GF-D8 (cell line): Measurements from ENCODE around the gene PLA2G4B.

Experiments used
- DNase-seq: peaks from one replicate; lab custom pipeline; 2025; lab: John Stamatoyannopoulos, UW

The PLA2G4B gene

GRCh38 chr15:41806291-41807181, 32.1 kb upstream of the PLA2G4B start:
- DNase-seq = no peak

- no peak for DNase-seq
Observed at GRCh38 chr15:41809121-41809520, 29.5 kb upstream of the PLA2G4B start.

DNA sequence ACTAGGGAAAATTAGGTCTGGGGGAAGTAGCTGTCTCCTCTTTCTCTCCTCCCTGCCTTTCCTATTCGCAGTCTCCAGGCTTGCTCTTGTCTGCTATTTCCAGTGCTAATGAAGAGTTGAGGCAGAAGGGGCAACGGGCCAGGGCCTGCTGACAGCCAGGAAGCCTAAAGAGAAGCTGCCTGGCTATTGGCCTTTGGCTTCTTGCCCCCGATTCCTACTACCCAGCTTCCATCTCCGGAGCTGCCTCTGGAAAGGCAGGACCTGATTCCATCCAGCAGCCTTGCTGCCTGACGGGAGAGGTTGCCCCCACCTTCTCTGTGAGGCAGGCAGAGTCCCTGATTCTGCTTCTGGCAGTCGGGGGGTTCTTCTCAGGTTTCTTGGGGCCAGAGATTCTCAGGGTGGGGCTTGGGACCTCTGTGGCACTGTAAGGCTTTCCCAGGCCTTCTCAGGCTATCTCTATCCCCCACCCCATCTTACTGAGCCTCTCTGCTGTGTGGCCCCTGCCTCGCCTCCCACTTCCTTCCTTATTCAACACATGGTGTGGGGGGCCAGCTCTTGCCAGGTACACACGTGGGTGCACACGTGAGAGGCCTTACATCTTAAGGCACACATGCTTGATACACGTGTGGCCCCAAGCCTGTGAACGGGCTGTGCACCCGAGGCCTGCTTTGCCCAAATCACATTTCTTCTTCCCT, 29.0 kb upstream of the PLA2G4B start:
- DNase-seq = peak; percentile 28

GRCh38 chr15:41810651-41811431, 27.8 kb upstream of the PLA2G4B start:
- DNase-seq = no peak

GRCh38 chr15:41811432-41812195, 27.0 kb upstream of the PLA2G4B start:
- peak; percentile 31 for DNase-seq

GRCh38 chr15:41812820-41813375, 25.7 kb upstream of the PLA2G4B start:
- no peak for DNase-seq

- no peak for DNase-seq
Observed at GRCh38 chr15:41813426-41813825, 25.2 kb upstream of the PLA2G4B start.

GRCh38 chr15:41814534-41814933, 24.1 kb upstream of the PLA2G4B start:
- DNase-seq = no peak

- no peak for DNase-seq
Observed at GRCh38 chr15:41816788-41817187, 21.9 kb upstream of the PLA2G4B start.

- DNase-seq = no peak
Observed at GRCh38 chr15:41817327-41817726, 21.3 kb upstream of the PLA2G4B start.

DNA sequence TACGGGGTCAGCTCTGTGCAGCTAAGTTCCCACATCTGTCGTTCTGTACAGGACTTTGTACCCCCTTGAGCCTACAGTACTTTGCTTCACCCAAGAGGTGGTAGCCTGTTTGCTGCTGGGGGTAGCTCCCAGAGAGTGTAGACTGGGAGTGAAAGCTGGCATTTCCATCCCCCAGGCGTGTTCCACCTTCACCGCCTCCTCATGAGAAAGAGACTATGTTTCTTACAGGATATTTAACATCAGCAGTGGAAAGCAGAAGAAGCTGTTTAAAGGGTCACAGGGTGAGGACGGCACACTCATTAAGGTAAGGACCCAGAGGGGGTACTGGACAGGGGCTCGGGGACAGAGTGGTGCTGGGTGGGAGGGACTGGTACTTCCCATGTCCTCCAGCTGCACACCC, 20.9 kb upstream of the PLA2G4B start:
- DNase-seq = no peak

DNA sequence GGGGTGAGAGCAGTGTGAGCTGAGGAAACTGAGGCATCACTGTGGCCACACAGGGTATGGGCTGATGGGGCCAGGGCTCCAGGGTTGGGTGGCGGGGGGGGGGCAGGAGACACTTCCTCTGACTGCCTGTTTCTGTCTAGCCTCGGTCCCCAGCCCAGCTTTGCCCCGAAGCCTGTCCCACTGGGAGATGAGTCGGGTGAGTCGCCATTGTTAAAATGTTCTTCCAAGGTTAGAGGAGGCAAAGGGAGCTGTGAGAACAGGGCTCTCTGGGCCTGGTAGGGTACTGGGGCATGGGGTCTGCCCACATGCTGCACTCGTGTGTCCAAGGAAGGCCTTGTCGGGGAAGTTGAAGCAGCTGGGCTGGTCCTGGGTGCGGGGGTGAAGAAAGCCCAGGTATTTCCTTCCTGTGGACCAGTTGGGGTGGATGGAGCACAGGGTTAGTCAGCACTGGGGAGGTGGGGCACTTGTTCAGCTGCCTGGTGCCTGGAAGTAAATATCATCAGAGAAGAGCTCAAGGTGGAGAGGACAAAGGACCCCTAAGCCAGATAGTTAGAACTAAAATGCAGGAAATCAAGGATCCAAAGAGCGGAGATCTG, 19.1 kb upstream of the PLA2G4B start:
- DNase-seq = no peak

GRCh38 chr15:41820791-41821423, 17.7 kb upstream of the PLA2G4B start:
- DNase-seq = no peak

GRCh38 chr15:41821831-41822230, 16.8 kb upstream of the PLA2G4B start:
- DNase-seq = no peak

GRCh38 chr15:41822471-41822870, 16.2 kb upstream of the PLA2G4B start:
- no peak for DNase-seq

DNA sequence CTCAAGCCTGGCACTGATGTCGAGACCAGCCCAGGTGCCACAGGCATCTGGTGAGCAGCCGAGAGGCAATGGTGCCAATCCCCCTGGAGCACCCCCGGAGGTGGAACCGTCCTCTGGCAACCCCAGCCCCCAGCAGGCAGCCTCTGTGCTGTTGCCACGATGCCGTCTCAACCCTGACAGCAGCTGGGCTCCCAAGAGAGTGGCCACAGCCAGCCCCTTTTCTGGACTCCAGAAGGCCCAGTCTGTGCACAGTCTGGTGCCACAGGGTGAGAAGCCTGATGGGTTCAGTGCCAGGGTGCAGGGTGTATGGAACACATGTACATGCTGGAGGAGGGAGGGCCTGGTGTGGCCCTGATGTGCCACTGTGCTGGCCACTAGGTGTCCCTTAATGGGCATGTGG, 15.7 kb upstream of the PLA2G4B start:
- DNase-seq = no peak

- no peak for DNase-seq
Observed at GRCh38 chr15:41823502-41823901, 15.1 kb upstream of the PLA2G4B start.

DNA sequence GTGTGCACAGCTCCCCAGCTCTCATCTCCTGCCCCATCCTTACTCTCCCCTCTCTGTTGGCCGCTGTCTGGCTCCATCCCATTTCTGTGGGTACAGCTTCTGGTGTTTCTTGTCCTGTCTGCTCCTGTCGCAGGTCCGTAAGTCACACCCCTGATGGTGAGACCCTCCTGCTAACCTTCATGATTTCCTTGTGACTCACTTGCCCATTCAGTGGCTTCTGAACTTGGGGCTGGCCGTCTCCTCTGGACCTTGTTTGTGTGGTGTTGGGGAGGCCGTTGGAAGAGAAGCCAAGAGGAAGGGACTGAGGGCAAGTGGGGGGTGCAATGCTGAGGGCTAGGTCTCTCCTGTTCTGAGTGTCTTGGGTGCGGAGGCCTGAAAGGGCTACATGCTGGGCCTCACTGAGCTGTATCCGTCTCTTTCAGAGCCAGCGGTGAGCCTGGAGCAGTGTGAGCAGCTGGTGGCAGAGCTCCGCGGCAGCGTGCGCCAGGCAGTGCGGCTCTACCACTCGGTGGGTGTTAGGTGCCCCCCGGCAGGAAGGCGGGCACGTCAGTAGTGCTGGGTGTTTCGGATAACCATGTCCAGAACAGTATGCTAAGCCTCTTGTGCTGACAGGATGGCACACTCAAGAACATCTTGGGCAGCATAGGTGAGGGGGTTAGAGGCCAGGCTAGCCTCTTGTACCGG, 14.4 kb upstream of the PLA2G4B start:
- no peak for DNase-seq

DNA sequence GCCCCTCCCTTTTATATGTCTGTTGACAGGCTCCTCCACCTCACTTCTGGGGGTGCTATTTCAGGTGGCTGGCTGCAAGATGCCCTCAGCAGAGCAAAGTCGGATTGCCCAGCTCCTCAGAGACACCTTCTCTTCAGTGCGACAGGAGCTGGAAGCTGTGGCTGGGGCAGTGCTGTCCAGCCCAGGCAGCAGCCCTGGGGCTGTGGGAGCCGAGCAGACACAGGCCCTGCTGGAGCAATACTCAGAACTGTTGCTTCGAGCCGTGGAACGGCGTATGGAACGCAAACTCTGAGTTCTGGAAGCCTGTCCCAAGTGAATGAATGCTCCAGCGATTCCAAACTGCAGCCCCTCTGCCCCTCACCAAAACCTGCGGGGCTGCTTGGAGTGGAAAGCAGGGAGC, 13.5 kb upstream of the PLA2G4B start:
- no peak for DNase-seq
